ENCODE measurements around the gene CACNA2D4.

- TF ChIP-seq FOXA1 (IDR thresholded peaks at IDR 0.05) = no peak
- TF ChIP-seq, protein P1, sequence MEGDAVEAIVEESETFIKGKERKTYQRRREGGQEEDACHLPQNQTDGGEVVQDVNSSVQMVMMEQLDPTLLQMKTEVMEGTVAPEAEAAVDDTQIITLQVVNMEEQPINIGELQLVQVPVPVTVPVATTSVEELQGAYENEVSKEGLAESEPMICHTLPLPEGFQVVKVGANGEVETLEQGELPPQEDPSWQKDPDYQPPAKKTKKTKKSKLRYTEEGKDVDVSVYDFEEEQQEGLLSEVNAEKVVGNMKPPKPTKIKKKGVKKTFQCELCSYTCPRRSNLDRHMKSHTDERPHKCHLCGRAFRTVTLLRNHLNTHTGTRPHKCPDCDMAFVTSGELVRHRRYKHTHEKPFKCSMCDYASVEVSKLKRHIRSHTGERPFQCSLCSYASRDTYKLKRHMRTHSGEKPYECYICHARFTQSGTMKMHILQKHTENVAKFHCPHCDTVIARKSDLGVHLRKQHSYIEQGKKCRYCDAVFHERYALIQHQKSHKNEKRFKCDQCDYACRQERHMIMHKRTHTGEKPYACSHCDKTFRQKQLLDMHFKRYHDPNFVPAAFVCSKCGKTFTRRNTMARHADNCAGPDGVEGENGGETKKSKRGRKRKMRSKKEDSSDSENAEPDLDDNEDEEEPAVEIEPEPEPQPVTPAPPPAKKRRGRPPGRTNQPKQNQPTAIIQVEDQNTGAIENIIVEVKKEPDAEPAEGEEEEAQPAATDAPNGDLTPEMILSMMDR (IDR thresholded peaks at IDR 0.05; ENCODE audit: low read depth, low read length, missing input control) = no peak
- no peak for TF ChIP-seq GABPA (IDR thresholded peaks at IDR 0.05 in 1 of 2, conservative IDR thresholded peaks at IDR 0.05 in 1 of 2)
- no peak for TF ChIP-seq RAD21 (IDR thresholded peaks at IDR 0.05)
- no peak for TF ChIP-seq YY1 (IDR thresholded peaks at IDR 0.05)
- no peak for TF ChIP-seq RXRA (IDR thresholded peaks at IDR 0.05)
- peak in 1 of 2 donors; percentile 66 for TF ChIP-seq JUND (IDR thresholded peaks at IDR 0.05)
- TF ChIP-seq ZBTB33 (IDR thresholded peaks at IDR 0.05) = no peak
- no peak for TF ChIP-seq TAF1 (conservative IDR thresholded peaks at IDR 0.05)
- TF ChIP-seq, protein P2, sequence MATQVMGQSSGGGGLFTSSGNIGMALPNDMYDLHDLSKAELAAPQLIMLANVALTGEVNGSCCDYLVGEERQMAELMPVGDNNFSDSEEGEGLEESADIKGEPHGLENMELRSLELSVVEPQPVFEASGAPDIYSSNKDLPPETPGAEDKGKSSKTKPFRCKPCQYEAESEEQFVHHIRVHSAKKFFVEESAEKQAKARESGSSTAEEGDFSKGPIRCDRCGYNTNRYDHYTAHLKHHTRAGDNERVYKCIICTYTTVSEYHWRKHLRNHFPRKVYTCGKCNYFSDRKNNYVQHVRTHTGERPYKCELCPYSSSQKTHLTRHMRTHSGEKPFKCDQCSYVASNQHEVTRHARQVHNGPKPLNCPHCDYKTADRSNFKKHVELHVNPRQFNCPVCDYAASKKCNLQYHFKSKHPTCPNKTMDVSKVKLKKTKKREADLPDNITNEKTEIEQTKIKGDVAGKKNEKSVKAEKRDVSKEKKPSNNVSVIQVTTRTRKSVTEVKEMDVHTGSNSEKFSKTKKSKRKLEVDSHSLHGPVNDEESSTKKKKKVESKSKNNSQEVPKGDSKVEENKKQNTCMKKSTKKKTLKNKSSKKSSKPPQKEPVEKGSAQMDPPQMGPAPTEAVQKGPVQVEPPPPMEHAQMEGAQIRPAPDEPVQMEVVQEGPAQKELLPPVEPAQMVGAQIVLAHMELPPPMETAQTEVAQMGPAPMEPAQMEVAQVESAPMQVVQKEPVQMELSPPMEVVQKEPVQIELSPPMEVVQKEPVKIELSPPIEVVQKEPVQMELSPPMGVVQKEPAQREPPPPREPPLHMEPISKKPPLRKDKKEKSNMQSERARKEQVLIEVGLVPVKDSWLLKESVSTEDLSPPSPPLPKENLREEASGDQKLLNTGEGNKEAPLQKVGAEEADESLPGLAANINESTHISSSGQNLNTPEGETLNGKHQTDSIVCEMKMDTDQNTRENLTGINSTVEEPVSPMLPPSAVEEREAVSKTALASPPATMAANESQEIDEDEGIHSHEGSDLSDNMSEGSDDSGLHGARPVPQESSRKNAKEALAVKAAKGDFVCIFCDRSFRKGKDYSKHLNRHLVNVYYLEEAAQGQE (IDR thresholded peaks at IDR 0.05) = no peak
Measured at GRCh38 chr12:1812650-1813302, 105.7 kb downstream of the CACNA2D4 start.
